Mucosa of gallbladder (tissue), 1 donor: ENCODE measurements around the gene OR6M1. TPM values are rescaled to one million over a fixed set of nuclear protein-coding genes. Genes with fewer than 3 reads are reported as not detected.

Experiments used
- DNase-seq: peaks from one replicate; pipeline ENCODE4 v3.0.0-alpha.2; 2020; ENCODE audit warnings: low spot score
- total RNA-seq: library from RNA; stranded (reverse); gene quantifications from one replicate; pipeline ENCODE4 v1.2.1, GENCODE V29; 2021
- donor health status: DM: no; HTN: no; CAD: no.

The OR6M1 gene
- not detected for total RNA-seq

DNA sequence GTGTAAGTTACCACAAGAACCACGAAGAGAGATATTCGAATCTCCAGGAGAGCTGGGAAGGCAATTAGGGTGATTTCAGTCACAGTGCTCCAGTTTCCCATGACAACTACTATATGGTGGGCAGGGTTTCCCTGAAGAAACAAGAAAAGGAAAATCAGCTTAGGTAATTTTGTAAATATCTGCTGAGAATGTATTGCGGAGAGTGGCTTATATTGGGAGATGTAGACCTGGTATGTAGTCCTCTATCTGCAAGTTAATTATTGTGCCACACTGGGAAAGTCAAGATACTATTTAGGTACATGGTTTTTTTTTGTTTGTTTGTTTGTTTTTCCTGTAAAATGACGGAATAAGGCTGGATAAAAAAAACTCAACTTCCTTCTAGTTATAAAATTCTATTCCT lies at the start of gene OR6M1:
OR6M1 (minus strand) TSS at position 101 of the 400 bp plus-strand sequence; CDS start at position 101, 0 bp downstream.
- DNase-seq, result no peak

- DNase-seq, result no peak
These were observed 46.9 kb upstream of the OR6M1 start for GRCh38 chr11:123853038-123853437.

- DNase-seq, result no peak
These were observed 46.2 kb upstream of the OR6M1 start for GRCh38 chr11:123852321-123852720.

DNA sequence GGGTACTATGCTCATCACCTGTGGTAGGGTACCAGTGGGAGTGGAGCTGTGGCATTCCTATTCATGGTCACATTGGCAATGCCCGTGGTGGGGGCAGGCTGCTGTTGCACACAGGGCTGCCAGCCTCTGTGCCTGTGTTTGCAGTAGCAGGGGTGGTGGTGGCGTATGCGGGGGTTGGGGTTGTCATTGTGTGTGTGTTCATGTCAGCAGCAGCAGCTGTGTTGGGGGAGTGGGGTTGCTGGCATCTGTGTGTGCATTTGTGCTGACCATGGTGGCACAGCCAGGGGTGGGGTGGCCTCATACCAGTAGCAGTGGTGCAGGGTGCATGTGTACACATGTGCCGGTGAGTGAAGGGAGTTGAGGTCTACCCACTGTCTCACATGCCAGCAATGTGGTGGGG lies 45.0 kb upstream of the OR6M1 start:
- no peak for DNase-seq

DNA sequence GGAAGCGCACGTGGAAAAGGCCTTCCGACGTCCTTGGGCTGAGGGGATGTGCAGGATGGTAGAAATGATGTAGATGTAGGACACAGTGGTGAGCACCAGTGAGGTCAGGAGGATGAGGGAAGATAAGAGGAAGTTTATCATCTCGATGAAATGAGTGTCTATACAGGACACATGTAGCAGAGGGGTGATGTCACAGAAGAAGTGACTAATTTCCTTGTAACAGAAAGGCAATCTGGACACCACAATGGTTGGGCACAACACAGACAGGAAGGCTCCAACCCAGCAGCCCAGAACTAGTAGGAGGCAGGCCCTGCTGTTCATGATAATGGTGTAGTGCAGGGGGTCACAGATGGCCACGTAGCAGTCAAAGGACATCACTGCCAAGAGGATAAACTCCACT lies 35.0 kb upstream of the OR6M1 start:
- no peak for DNase-seq

DNA sequence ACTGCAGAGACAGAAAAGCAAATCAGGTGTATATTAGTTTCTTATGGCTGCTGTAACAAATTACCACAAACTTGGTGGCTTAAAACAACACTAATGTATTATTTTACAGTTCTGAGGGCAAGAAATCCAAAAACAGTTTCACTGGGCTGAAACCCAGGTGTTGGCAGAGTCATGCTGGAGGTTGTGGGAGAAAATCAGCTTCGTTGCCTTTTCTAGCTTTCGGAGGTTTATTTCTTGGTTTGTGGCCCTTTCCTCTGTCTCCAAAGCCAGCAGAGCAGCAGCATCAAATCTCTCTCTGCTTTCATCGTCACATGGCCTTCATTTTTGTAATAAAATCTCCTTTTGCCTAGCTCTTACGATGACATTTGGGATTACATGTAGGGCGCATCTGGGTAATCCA lies 33.0 kb upstream of the OR6M1 start:
- no peak for DNase-seq

DNA sequence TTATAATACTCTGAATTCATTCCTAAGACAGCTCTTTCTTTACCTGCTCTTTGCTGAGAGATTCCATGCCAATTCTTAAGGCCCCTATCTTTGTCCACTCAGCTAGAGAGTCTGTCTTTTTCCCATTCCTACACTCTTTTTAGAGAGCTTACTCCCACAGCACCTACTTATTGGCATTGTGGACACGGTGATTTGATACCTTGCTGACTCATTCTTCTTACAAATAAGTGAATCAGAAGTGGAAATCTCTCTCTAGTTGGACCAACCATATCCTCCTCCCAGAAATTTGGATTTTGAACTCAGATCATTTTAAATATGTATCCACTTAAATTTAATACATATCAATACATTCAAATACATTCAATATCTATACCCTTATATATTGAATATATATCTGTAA lies 32.5 kb upstream of the OR6M1 start:
- no peak for DNase-seq

DNA sequence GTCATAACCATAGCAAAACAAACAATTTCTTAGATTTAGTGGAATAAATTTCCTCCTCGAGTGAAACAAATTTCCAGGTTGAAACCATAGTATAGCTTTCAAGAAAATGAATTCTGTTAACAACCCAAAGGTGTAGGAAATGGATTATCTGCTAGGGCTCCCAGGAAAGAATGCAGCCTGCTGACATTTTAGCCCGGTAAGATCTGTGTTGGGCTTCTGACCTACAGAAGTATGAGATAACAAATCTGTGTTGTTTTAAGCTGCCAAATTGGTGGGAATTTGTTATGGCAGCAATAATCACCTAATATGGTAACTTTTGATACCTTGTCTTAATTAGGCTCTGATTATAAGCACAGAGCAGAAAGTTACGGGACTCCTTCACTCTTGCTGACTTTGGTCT lies 32.0 kb upstream of the OR6M1 start:
- DNase-seq, result no peak

DNA sequence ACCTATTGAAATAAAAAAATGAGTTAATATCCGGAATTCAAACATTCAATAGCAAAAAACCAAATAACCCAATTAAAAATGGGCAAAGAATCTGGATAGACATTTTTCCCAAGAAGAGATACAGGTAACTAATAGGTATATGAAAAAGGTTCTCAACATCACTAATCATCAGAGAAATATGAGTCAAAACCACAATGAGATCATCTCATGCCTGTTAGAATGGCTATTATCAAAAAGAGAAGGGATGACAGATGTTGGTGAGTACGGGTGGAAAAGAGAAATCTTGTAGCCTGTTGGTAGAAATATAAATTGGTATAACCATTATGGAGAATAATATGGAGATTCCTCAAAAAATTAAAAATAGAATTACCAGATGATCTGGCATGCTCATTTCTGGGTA lies 26.9 kb upstream of the OR6M1 start:
- DNase-seq, result no peak

DNA sequence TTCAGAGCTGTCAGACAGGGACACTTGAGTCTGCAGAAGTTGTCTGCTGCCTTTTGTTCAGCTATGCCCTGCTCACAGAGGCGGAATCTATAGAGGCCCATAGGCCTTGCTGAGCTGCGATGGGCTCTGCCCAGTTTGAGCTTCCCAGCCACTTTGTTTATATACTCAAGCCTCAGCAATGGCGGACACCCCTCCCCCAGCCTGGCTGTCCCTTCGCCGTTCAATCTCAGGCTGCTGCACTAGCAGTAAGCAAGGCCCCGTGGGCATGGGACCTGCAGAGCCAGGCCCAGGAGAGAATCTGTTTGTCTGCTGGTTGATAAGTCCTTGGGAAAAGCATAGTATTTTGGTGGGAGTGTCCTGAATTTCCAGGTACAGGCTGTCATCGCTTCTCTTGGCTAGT lies 23.6 kb upstream of the OR6M1 start:
- DNase-seq, result no peak

DNA sequence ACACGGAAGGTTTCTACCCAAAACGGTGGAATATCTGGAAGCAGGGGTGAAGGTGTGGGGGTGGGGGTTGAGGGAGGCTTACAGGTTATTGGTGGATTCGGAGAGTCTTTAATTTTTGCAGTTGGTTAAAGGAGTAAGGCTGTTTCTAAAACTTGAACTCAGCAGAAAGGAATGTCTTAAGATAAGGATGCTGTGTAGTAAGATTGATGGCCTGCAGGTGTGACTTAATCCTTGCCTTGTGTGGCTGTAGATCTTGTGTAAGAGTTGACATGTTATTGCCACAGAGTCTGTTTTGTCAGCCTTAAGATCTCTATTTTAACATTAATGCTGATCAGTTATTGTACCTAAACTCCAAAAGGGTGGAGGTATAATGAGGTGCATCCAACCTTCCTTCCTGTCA lies 16.4 kb upstream of the OR6M1 start:
- no peak for DNase-seq

GRCh38 chr11:123822032-123822431 lies 15.9 kb upstream of the OR6M1 start:
- DNase-seq, result peak; percentile 13

- DNase-seq, result no peak
These were observed 9.0 kb upstream of the OR6M1 start for GRCh38 chr11:123815122-123815521.

GRCh38 chr11:123801765-123802164 lies 4.4 kb downstream of the OR6M1 start:
- no peak for DNase-seq

DNA sequence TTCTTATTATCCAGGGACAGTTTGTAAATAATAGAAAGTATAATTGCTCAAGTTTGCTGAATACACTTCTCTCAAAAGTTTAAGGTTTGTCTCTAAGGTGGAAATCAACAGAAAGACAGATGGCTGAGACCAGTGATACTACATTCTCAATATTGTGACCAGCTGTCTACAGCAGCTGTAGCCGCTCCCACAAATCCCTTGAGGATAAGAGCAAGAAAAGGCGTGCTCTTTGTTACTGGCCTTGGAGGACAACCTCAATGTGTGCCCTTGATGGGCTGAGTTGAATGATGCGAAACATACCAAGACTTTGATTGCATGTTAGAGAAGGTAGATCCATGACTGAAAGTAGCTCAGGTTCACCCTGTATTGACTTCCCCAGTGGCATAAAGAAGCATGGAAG lies 6.1 kb downstream of the OR6M1 start:
- no peak for DNase-seq

GRCh38 chr11:123799438-123799837 lies 6.7 kb downstream of the OR6M1 start:
- no peak for DNase-seq

- no peak for DNase-seq
These were observed 7.5 kb downstream of the OR6M1 start for GRCh38 chr11:123798513-123799252.

DNA sequence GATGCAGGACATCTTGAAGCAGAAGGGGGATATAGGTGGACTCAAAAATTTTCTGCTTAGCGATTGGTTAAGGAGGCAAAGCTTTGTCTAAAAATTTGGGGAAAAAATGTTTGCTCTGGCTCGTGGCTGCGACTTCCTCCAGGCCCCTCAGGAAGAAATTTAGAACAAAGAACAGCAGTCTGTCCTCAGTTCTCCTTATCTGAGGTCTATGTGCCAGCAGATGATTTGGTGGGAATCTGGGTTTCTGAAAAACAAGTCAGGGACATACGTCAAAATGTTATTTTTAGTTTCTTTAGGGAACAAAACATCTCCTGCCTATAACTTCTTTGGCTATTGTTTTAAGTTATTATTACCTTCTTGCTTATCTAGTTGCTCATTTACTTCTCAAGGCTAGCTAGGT lies 8.1 kb downstream of the OR6M1 start:
- DNase-seq, result no peak

DNA sequence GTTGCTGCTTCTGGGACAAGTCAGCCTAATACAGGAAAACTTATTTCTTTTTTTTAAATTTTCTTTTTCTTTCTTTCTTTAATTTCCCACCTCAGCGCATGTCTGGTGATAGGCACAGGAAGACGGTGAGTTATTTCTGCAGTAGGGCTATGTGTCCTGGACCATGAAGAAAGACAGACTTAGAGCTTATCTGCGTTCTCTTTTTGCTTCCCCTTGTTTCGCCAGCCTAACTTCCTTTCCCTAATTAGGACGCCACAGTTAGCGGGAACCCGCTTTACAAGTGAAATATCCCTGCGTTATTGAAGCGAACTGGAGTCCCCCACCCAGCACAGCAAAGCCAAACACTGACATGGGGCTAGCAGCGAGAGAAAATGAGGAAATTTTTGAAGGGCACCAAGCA lies 8.6 kb downstream of the OR6M1 start:
- no peak for DNase-seq

DNA sequence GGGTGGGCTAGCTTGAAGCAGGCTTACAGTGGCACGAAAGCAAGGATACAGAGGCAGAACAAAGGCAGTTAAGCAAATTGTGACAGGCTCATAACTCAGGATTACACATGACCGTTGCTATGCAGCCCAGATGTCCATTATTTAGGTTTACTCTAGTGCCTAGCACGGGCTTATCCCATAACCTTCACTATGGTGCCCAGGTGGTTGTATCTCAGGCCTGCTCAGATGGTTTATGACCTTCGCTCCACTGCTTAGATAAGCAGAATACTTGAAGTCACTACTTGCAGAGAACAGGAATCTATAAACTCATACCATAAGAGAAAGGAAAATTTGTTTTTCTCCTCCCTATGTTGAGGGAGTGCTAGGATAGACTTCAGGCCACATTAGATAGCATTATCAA lies 9.0 kb downstream of the OR6M1 start:
- DNase-seq, result no peak

- no peak for DNase-seq
These were observed 9.9 kb downstream of the OR6M1 start for GRCh38 chr11:123796226-123796625.

GRCh38 chr11:123783536-123783935 lies 22.6 kb downstream of the OR6M1 start:
- no peak for DNase-seq

- no peak for DNase-seq
These were observed 27.6 kb downstream of the OR6M1 start for GRCh38 chr11:123778511-123778910.
